Measurements from ENCODE around the gene PRPF6. TPM values are rescaled to one million over a fixed set of nuclear protein-coding genes. Genes with fewer than 3 reads are reported as not detected.
A peak's percentile ranks its signal among the peaks of the same experiment; 100 is the strongest.
"Not testable (repeated sequence)": the region's sequence is repeated elsewhere in the genome, so short reads cannot be mapped to it uniquely, and the experiment has no call there.

The PRPF6 gene
- total RNA-seq, 1 donor from 2014 or later, result 57.2 TPM

- intact Hi-C loops (cut with DNase I), result no loop called here
- TF ChIP-seq CTCF (IDR thresholded peaks at IDR 0.05), result no peak
- no peak overlapping the region for H3K27ac ChIP-seq
- DNase-seq (no peak), ATAC-seq (no peak)
- peaks cover 39% of the 10 kb centered on the region for H3K4me1 ChIP-seq
- H3K27me3 ChIP-seq (ENCODE audit: low read depth), result no peaks in the 10 kb centered on the region
- no peak overlapping the region for H3K4me3 ChIP-seq
- no peaks in the 10 kb centered on the region for H3K9me3 ChIP-seq
- H3K36me3 ChIP-seq, result peaks cover 3% of the 10 kb centered on the region
Measured at GRCh38 chr20:63973160-63973479, 7.8 kb upstream of the PRPF6 start.

GRCh38 chr20:63973636-63974401 lies 7.1 kb upstream of the PRPF6 start:
- H3K4me1 ChIP-seq, result peaks cover 41% of the 10 kb centered on the region
- peak; percentile 99 for TF ChIP-seq CTCF (IDR thresholded peaks at IDR 0.05)
- ATAC-seq, result peak; percentile 89 to 91
- peak overlapping the region; percentile 21 for H3K27ac ChIP-seq
- no peaks in the 10 kb centered on the region for H3K27me3 ChIP-seq (ENCODE audit: low read depth)
- no peaks in the 10 kb centered on the region for H3K36me3 ChIP-seq
- peak overlapping the region; percentile 45 for H3K4me3 ChIP-seq
- intact Hi-C loops (cut with DNase I), result no loop called here
- no peaks in the 10 kb centered on the region for H3K9me3 ChIP-seq
- peak; percentile 93 for DNase-seq

GRCh38 chr20:63974402-63975200 lies 6.3 kb upstream of the PRPF6 start:
- no peak for ATAC-seq
- Histone ChIP-seq H3K9me3 (no peaks in the 10 kb centered on the region), H3K36me3 (no peaks in the 10 kb centered on the region), H3K27me3 (ENCODE audit: low read depth) (no peaks in the 10 kb centered on the region), H3K4me3 (no peak overlapping the region), H3K4me1 (peaks cover 38% of the 10 kb centered on the region), H3K27ac (no peak overlapping the region)
- no peak for TF ChIP-seq CTCF (IDR thresholded peaks at IDR 0.05)
- DNase-seq, result no peak
- intact Hi-C loops (cut with DNase I), result no loop called here

GRCh38 chr20:63976511-63976910 lies 4.4 kb upstream of the PRPF6 start:
- intact Hi-C loops (cut with DNase I); ATAC-seq; H3K27me3 ChIP-seq (ENCODE audit: low read depth); DNase-seq; H3K27ac ChIP-seq; H3K36me3 ChIP-seq; H3K9me3 ChIP-seq; H3K4me3 ChIP-seq: not testable (repeated sequence)
- peaks cover 46% of the 10 kb centered on the region for H3K4me1 ChIP-seq

- no peak for DNase-seq
Measured at GRCh38 chr20:63976980-63977738, 3.8 kb upstream of the PRPF6 start.

More at GRCh38 chr20:63976980-63977738, 3.8 kb upstream of the PRPF6 start:
- Histone ChIP-seq H3K9me3 (no peaks in the 10 kb centered on the region), H3K27me3 (ENCODE audit: low read depth) (no peaks in the 10 kb centered on the region), H3K27ac (no peak overlapping the region), H3K4me1 (peaks cover 47% of the 10 kb centered on the region), H3K4me3 (no peak overlapping the region), H3K36me3 (no peaks in the 10 kb centered on the region)
- intact Hi-C loops (cut with DNase I), result no loop called here
- no peak for TF ChIP-seq CTCF (IDR thresholded peaks at IDR 0.05)
- ATAC-seq, result no peak

Measured in lower lobe of right lung (tissue), 2 donors.